ENCODE data around the gene MCF2. TPM values are rescaled to one million over a fixed set of nuclear protein-coding genes. Genes with fewer than 3 reads are reported as not detected.
A peak's percentile ranks its signal among the peaks of the same experiment; 100 is the strongest.

MCF2 gene
- total and polyA plus RNA-seq, 2 of the 8 experiments (the other 6 are each of a cell fraction or from before 2014, with no cell fraction given) = 0.30 to 0.71 TPM

- Histone ChIP-seq H3K27me3 (replicated peaks in 1 of 4; ENCODE audit: control insufficient read depth in 3 of 4, extremely low read depth in 1 of 4, insufficient read depth in 3 of 4, low read length in 3 of 4) (no peaks in the 10 kb centered on the region), H2AFZ (ENCODE audit: low read length) (no peak overlapping the region), H4K8ac (ENCODE audit: extremely low read depth, insufficient read depth, low read length) (no peak overlapping the region), H3K23me2 (ENCODE audit: low read depth, low read length) (no peaks in the 10 kb centered on the region), H3K56ac (replicated peaks; ENCODE audit: insufficient read length, low read depth, low read length) (no peak overlapping the region), H4K5ac (ENCODE audit: insufficient read length, low read depth, low read length) (no peak overlapping the region), H3K9me3 (ENCODE audit: insufficient read depth in 2 of 2, low read depth in 1 of 2, low read length in 1 of 2) (no peaks in the 10 kb centered on the region), H3K4me1 (replicated peaks in 1 of 4; ENCODE audit: control insufficient read depth in 3 of 4, insufficient read depth in 4 of 4, low read length in 3 of 4) (no peaks in the 10 kb centered on the region; a peak in 1 of 7 replicates), H3K23ac (ENCODE audit: insufficient read length) (no peak overlapping the region), H3K27ac (ENCODE audit: low read depth, low read length) (no peak overlapping the region), H2BK12ac (ENCODE audit: low read depth, low read length) (no peak overlapping the region), H3K36me3 (ENCODE audit: control insufficient read depth in 2 of 4, insufficient read depth in 4 of 4, low read length in 3 of 4) (no peaks in the 10 kb centered on the region), H3K79me2 (ENCODE audit: control insufficient read depth in 1 of 2, insufficient read depth in 2 of 2, low read length in 2 of 2) (no peaks in the 10 kb centered on the region), H3K4me3 (ENCODE audit: extremely low read depth in 1 of 4, insufficient read depth in 2 of 4, low read depth in 3 of 4, low read length in 4 of 4) (no peak overlapping the region), H4K91ac (replicated peaks; ENCODE audit: insufficient read length, low read length) (no peak overlapping the region), H3K4me2 (ENCODE audit: insufficient read depth in 1 of 2, low read depth in 2 of 2, low read length in 2 of 2) (no peak overlapping the region), H3K9ac (replicated peaks in 1 of 4; ENCODE audit: extremely low read depth in 1 of 4, low read depth in 3 of 4, low read length in 3 of 4) (no peak overlapping the region), H2AK5ac (ENCODE audit: low read depth, low read length) (no peak overlapping the region), H2BK20ac (ENCODE audit: low read length) (no peak overlapping the region), H2BK15ac (ENCODE audit: low read length) (no peak overlapping the region), H2BK120ac (replicated peaks; ENCODE audit: low read depth, low read length) (no peak overlapping the region), H3K79me1 (ENCODE audit: low read depth, low read length) (no peaks in the 10 kb centered on the region), H3K4ac (replicated peaks; ENCODE audit: insufficient read length, low read depth, low read length) (no peak overlapping the region), H2BK5ac (ENCODE audit: low read depth, low read length) (no peak overlapping the region), H4K20me1 (replicated peaks in 1 of 2; ENCODE audit: control insufficient read depth in 1 of 2, insufficient read depth in 2 of 2, low read length in 2 of 2) (peaks cover 0 to 2% of the 10 kb centered on the region in 2 experiments), H3K14ac (ENCODE audit: insufficient read length) (no peak overlapping the region), H3K18ac (ENCODE audit: extremely low read depth, low read length) (no peak overlapping the region)
- DNase-seq (ENCODE audit: low read depth in 1 of 2, low spot score in 2 of 2) = no peak
- POLR2A ChIA-PET (ENCODE audit: partially characterized antibody) = no interaction called here
- TF ChIP-seq EP300 (IDR thresholded peaks at IDR 0.05; ENCODE audit: borderline replicate concordance in 1 of 2, low read depth in 2 of 2, low read length in 2 of 2) (no peak), CBX5 (IDR thresholded peaks at IDR 0.05; ENCODE audit: low read depth, low read length) (no peak), SIX5 (IDR thresholded peaks at IDR 0.05; ENCODE audit: low read depth, low read length) (no peak), KDM5A (IDR thresholded peaks at IDR 0.05; ENCODE audit: low read length) (no peak), CEBPB (IDR thresholded peaks at IDR 0.05; ENCODE audit: low read depth, low read length) (no peak), SRF (IDR thresholded peaks at IDR 0.05; ENCODE audit: low read depth, low read length) (no peak), CREB1 (IDR thresholded peaks at IDR 0.05) (no peak), POU5F1 (IDR thresholded peaks at IDR 0.05; ENCODE audit: low read depth, low read length) (no peak), EGR1 (IDR thresholded peaks at IDR 0.05; ENCODE audit: borderline replicate concordance, low read depth, low read length) (no peak), MAFK (IDR thresholded peaks at IDR 0.05; ENCODE audit: low read depth, low read length) (peak; percentile 98), CTBP2 (IDR thresholded peaks at IDR 0.05; ENCODE audit: borderline replicate concordance, insufficient read depth, insufficient read length, low read length) (no peak), CTCF (IDR thresholded peaks at IDR 0.05; ENCODE audit: control extremely low read depth in 1 of 3, insufficient read depth in 1 of 3, low read depth in 1 of 3, low read length in 3 of 3) (no peak), BACH1 (IDR thresholded peaks at IDR 0.05; ENCODE audit: low read length) (peak; percentile 65)
- 82% methylated on average over 6 of the region's 6 CpGs; no CpG with 5 or more reads in 1 of the 2 experiments for WGBS, 2 experiments (ENCODE audit: extremely low coverage in 1 of 2, insufficient coverage in 1 of 2, insufficient read length in 1 of 2, insufficient replicate concordance in 2 of 2, low coverage in 1 of 2, low lambda C conversion rate in 2 of 2, missing lambda C conversion rate in 1 of 2)
- CTCF ChIA-PET (ENCODE audit: partially characterized antibody) = no interaction called here
- FAIRE-seq = no peak
These were observed 13.0 kb upstream of the MCF2 start for GRCh38 chrX:139720979-139721378.
